CD4-positive, alpha-beta T cell treated with Interleukin-15 for 4 hours (primary cell): ENCODE data around the gene SORCS2.

Source experiments
- DNase-seq: peaks from one replicate; pipeline ENCODE4 v3.0.0-alpha.2; 2020; ENCODE audit warnings: low spot score

The SORCS2 gene

GRCh38 chr4:7637971-7638370 is 445.6 kb downstream of the SORCS2 start:
- DNase-seq = no peak

GRCh38 chr4:7638489-7638888 is 446.2 kb downstream of the SORCS2 start:
- no peak for DNase-seq

GRCh38 chr4:7638984-7639789 is 446.8 kb downstream of the SORCS2 start:
- DNase-seq = no peak

GRCh38 chr4:7640136-7640535 is 447.8 kb downstream of the SORCS2 start:
- DNase-seq = no peak

- no peak for DNase-seq
Observed at GRCh38 chr4:7641712-7642111, 449.4 kb downstream of the SORCS2 start.

- DNase-seq = no peak
Observed at GRCh38 chr4:7642741-7643458, 450.6 kb downstream of the SORCS2 start.

- DNase-seq = no peak
Observed at GRCh38 chr4:7645158-7645557, 452.8 kb downstream of the SORCS2 start.

- no peak for DNase-seq
Observed at GRCh38 chr4:7645956-7646355, 453.6 kb downstream of the SORCS2 start.

- no peak for DNase-seq
Observed at GRCh38 chr4:7646384-7647061, 454.2 kb downstream of the SORCS2 start.

GRCh38 chr4:7647186-7647585 is 454.8 kb downstream of the SORCS2 start:
- DNase-seq = no peak

- DNase-seq = no peak
Observed at GRCh38 chr4:7647600-7648543, 455.5 kb downstream of the SORCS2 start.

GRCh38 chr4:7648544-7649395 is 456.4 kb downstream of the SORCS2 start:
- DNase-seq = no peak

- no peak for DNase-seq
Observed at GRCh38 chr4:7649411-7649740, 457.0 kb downstream of the SORCS2 start.

GRCh38 chr4:7649741-7650531 is 457.6 kb downstream of the SORCS2 start:
- peak; percentile 68 for DNase-seq

GRCh38 chr4:7650606-7651385 is 458.5 kb downstream of the SORCS2 start:
- DNase-seq = no peak

- no peak for DNase-seq
Observed at GRCh38 chr4:7651461-7651921, 459.2 kb downstream of the SORCS2 start.

- no peak for DNase-seq
Observed at GRCh38 chr4:7652006-7652405, 459.7 kb downstream of the SORCS2 start.

- peak; percentile 12 for DNase-seq
Observed at GRCh38 chr4:7652451-7652881, 460.1 kb downstream of the SORCS2 start.

GRCh38 chr4:7652906-7653305 is 460.6 kb downstream of the SORCS2 start:
- no peak for DNase-seq
